ENCODE data around the gene PWWP2B.

- TF ChIP-seq CTCF (IDR thresholded peaks at IDR 0.05; ENCODE audit: insufficient read depth, low read length, poor library complexity, severe bottlenecking) (no peak), EZH2phosphoT487 (conservative IDR thresholded peaks at IDR 0.05; ENCODE audit: low read length) (no peak)
Observed at GRCh38 chr10:132397036-132397541, at the start of gene PWWP2B.

All from SU-DHL-6 (cell line).